Common myeloid progenitor, CD34-positive (primary cell): Measurements from ENCODE around the gene EVA1C.
"Not testable (repeated sequence)": the region's sequence is repeated elsewhere in the genome, so short reads cannot be mapped to it uniquely, and the experiment has no call there.

ENCODE experiments used
- CTCF ChIA-PET: fragments of 350-600 bp; sonication (Branson Sonifier 250); formaldehyde crosslinking; loops from one replicate; lab custom pipeline; 2021; ENCODE audit warnings: antibody characterized with exemption; lab: Charles Lee
- POLR2A ChIA-PET: fragments of 350-600 bp; sonication (Branson Sonifier 250); formaldehyde crosslinking; loops from one replicate; lab custom pipeline; 2021; ENCODE audit warnings: antibody characterized with exemption; lab: Charles Lee
- DNase-seq, 3 donors: peaks; one replicate each; pipeline versions ENCODE4 v3.0.0 to v3.0.0-alpha.2; 2013
- H3K27ac ChIP-seq, 2 experiments: 1 replicate in 1 of 2; 2 replicates in 1 of 2; pipeline ENCODE4 v1.7.0; 2013; ENCODE audit warnings: inconsistent platforms in 2 of 2, low read length in 2 of 2, mild to moderate bottlenecking in 2 of 2, low read depth in 1 of 2, moderate library complexity in 1 of 2; ENCODE audit not compliant: severe bottlenecking in 2 of 2, insufficient read depth in 1 of 2, poor library complexity in 1 of 2
- H3K27me3 ChIP-seq, 5 experiments: replicated peaks in 2 of 5; 1 replicate in 3 of 5; 2 replicates in 2 of 5; pipeline versions ENCODE4 v1.6.1 to v1.7.0; 2013; ENCODE audit warnings: low read length in 4 of 5, mild to moderate bottlenecking in 2 of 5, moderate library complexity in 2 of 5, inconsistent platforms in 1 of 5; ENCODE audit not compliant: insufficient read depth in 5 of 5, control insufficient read depth in 4 of 5
- H3K36me3 ChIP-seq, 4 experiments: 1 replicate in 2 of 4; 2 replicates in 2 of 4; pipeline versions ENCODE4 v1.6.1 to v1.7.0; 2013; ENCODE audit warnings: low read length in 3 of 4, control low read depth in 1 of 4, mild to moderate bottlenecking in 1 of 4; ENCODE audit not compliant: control insufficient read depth in 4 of 4, insufficient read depth in 4 of 4
- H3K4me1 ChIP-seq, 4 experiments: 1 replicate in 3 of 4; 2 replicates in 1 of 4; pipeline versions ENCODE4 v1.6.1 to v1.7.1; 2013; ENCODE audit warnings: low read length in 3 of 4, mild to moderate bottlenecking in 3 of 4, control low read depth in 1 of 4, inconsistent platforms in 1 of 4, moderate library complexity in 1 of 4; ENCODE audit not compliant: control insufficient read depth in 4 of 4, insufficient read depth in 4 of 4; ENCODE audit errors: control extremely low read depth in 1 of 4
- H3K4me3 ChIP-seq, 7 experiments: 1 replicate in 4 of 7; 2 replicates in 3 of 7; pipeline versions ENCODE4 v1.5.1 to v1.7.0; 2013; ENCODE audit warnings: mild to moderate bottlenecking in 7 of 7, low read length in 6 of 7, moderate library complexity in 6 of 7, inconsistent platforms in 2 of 7, low read depth in 2 of 7, control low read depth in 1 of 7; ENCODE audit not compliant: insufficient read depth in 4 of 7, control insufficient read depth in 1 of 7; ENCODE audit errors: extremely low read depth in 1 of 7
- H3K9me3 ChIP-seq, 5 experiments: 1 replicate in 4 of 5; 2 replicates in 1 of 5; pipeline versions ENCODE4 v1.6.1 to v1.7.1; 2013; ENCODE audit warnings: low read length in 4 of 5, mild to moderate bottlenecking in 2 of 5, inconsistent platforms in 1 of 5, low read depth in 1 of 5, moderate library complexity in 1 of 5; ENCODE audit not compliant: control insufficient read depth in 4 of 5, insufficient read depth in 2 of 5; ENCODE audit errors: control extremely low read depth in 1 of 5
- WGBS: methylation state at CpG from one replicate; pipeline ENCODE4 v1.1.5; 2013; ENCODE audit not compliant: insufficient coverage; 5-methylcytosine and 5-hydroxymethylcytosine counted together

EVA1C gene

GRCh38 chr21:32448803-32449594 lies 36.5 kb downstream of the EVA1C start:
- 100% methylated on average over 5 of the region's 6 CpGs for WGBS
- DNase-seq: no peak
- ChIA-PET CTCF (interaction anchor here (0.7 kb wide), 1 partner anchor 27 kb away, joined by 3 read pairs; no protein-coding TSS in a partner anchor), POLR2A (interaction anchor here (0.6 kb wide), 1 partner anchor 21 kb away, joined by 8 read pairs; no protein-coding TSS in a partner anchor)
- Histone ChIP-seq H3K4me1 (no peaks in the 10 kb centered on the region), H3K4me3 (no peak overlapping the region), H3K27me3 (no peaks in the 10 kb centered on the region), H3K27ac (no peak overlapping the region), H3K9me3 (peaks cover 0 to 6% (median 3%) of the 10 kb centered on the region in 5 experiments), H3K36me3 (no peaks in the 10 kb centered on the region)

GRCh38 chr21:32450881-32451701 lies 38.6 kb downstream of the EVA1C start:
- CTCF ChIA-PET, H3K4me1 ChIP-seq, POLR2A ChIA-PET, DNase-seq, H3K27ac ChIP-seq, H3K27me3 ChIP-seq, H3K9me3 ChIP-seq, H3K4me3 ChIP-seq, H3K36me3 ChIP-seq: not testable (repeated sequence)
- WGBS: 97% methylated on average over 8 of the region's 14 CpGs

- POLR2A ChIA-PET, H3K4me3 ChIP-seq, CTCF ChIA-PET, H3K27me3 ChIP-seq, H3K27ac ChIP-seq, DNase-seq, H3K9me3 ChIP-seq, H3K36me3 ChIP-seq, H3K4me1 ChIP-seq: not testable (repeated sequence)
- WGBS: 95% methylated on average over 7 of the region's 8 CpGs
These were observed 39.7 kb downstream of the EVA1C start for GRCh38 chr21:32452191-32452590.

- Histone ChIP-seq H3K27ac (no peak overlapping the region), H3K4me3 (no peak overlapping the region), H3K9me3 (no peaks in the 10 kb centered on the region), H3K27me3 (no peaks in the 10 kb centered on the region), H3K4me1 (no peaks in the 10 kb centered on the region), H3K36me3 (peaks cover 0 to 10% (median 2%) of the 10 kb centered on the region in 4 experiments)
- POLR2A ChIA-PET: no interaction called here
- WGBS: 100% methylated on average over 1 of the region's 11 CpGs
- no peak for DNase-seq
- CTCF ChIA-PET: no interaction called here
These were observed 40.1 kb downstream of the EVA1C start for GRCh38 chr21:32452641-32453040.

- 85% methylated on average over 2 of the region's 5 CpGs for WGBS
- Histone ChIP-seq H3K4me1 (no peaks in the 10 kb centered on the region), H3K4me3 (no peak overlapping the region), H3K27ac (no peak overlapping the region), H3K27me3 (no peaks in the 10 kb centered on the region), H3K9me3 (no peaks in the 10 kb centered on the region), H3K36me3 (peaks cover 0 to 16% (median 2%) of the 10 kb centered on the region in 4 experiments)
- CTCF ChIA-PET: interaction anchor here (1.4 kb wide), 1 partner anchor 17 kb away, joined by 3 read pairs; no protein-coding TSS in a partner anchor
- POLR2A ChIA-PET: no interaction called here
- DNase-seq: no peak
These were observed 43.0 kb downstream of the EVA1C start for GRCh38 chr21:32455548-32455947.

GRCh38 chr21:32456497-32456918 lies 44.0 kb downstream of the EVA1C start:
- no peak overlapping the region for H3K27ac ChIP-seq
- POLR2A ChIA-PET: no interaction called here
- peaks cover 0 to 22% (median 2%) of the 10 kb centered on the region in 4 experiments for H3K36me3 ChIP-seq
- 97% methylated on average over 6 of the region's 6 CpGs for WGBS
- H3K4me3 ChIP-seq: no peak overlapping the region
- CTCF ChIA-PET: interaction anchor here (0.8 to 1.4 kb wide), 2 partner anchors 17 to 18 kb away, joined by 3 read pairs; no protein-coding TSS in a partner anchor
- DNase-seq: no peak
- H3K9me3 ChIP-seq: no peaks in the 10 kb centered on the region
- no peaks in the 10 kb centered on the region for H3K27me3 ChIP-seq
- no peaks in the 10 kb centered on the region for H3K4me1 ChIP-seq
